Measurements from ENCODE around the gene MAPT. TPM values are rescaled to one million over a fixed set of nuclear protein-coding genes. Genes with fewer than 3 reads are reported as not detected.

MAPT gene
- total RNA-seq, 4 donors from 2014 or later, result 3.6 to 6.5 (median 4.5) TPM

DNA sequence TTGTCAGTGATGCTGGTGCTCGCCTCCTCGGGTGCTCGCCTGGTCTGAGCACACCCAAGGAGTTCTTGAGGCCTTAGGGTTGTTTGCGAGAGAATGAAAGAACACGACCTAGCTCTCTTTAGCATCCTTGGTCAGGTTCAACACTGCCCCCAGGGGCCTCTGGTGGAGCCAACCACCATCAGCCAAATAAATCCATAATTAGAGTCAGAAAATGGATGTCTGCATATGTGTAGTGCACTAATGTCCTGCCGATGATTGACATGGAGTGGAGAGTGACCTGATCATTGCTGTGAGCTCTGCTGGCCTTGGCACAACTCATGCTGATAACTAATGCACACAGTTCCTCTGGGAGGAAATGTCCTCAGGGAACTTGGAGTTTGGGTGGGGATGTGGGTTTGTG is 96.5 kb downstream of the MAPT start:
- Histone ChIP-seq H3K27me3 (no peaks in the 10 kb centered on the region), H3K4me1 (no peaks in the 10 kb centered on the region), H3K9me3 (no peaks in the 10 kb centered on the region), H3K4me3 (no peak overlapping the region), H3K27ac (no peak overlapping the region), H3K36me3 (no peaks in the 10 kb centered on the region)
- WGBS, result 80% methylated on average over 6 of the region's 6 CpGs
- TF ChIP-seq, protein P1, sequence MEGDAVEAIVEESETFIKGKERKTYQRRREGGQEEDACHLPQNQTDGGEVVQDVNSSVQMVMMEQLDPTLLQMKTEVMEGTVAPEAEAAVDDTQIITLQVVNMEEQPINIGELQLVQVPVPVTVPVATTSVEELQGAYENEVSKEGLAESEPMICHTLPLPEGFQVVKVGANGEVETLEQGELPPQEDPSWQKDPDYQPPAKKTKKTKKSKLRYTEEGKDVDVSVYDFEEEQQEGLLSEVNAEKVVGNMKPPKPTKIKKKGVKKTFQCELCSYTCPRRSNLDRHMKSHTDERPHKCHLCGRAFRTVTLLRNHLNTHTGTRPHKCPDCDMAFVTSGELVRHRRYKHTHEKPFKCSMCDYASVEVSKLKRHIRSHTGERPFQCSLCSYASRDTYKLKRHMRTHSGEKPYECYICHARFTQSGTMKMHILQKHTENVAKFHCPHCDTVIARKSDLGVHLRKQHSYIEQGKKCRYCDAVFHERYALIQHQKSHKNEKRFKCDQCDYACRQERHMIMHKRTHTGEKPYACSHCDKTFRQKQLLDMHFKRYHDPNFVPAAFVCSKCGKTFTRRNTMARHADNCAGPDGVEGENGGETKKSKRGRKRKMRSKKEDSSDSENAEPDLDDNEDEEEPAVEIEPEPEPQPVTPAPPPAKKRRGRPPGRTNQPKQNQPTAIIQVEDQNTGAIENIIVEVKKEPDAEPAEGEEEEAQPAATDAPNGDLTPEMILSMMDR (IDR thresholded peaks at IDR 0.05), result no peak
- TF ChIP-seq POLR2AphosphoS5 (IDR thresholded peaks at IDR 0.05) (no peak), POLR2A (IDR thresholded peaks at IDR 0.05) (no peak), EP300 (IDR thresholded peaks at IDR 0.05) (no peak)
- DNase-seq (ENCODE audit: low spot score in 2 of 2), result no peak

DNA sequence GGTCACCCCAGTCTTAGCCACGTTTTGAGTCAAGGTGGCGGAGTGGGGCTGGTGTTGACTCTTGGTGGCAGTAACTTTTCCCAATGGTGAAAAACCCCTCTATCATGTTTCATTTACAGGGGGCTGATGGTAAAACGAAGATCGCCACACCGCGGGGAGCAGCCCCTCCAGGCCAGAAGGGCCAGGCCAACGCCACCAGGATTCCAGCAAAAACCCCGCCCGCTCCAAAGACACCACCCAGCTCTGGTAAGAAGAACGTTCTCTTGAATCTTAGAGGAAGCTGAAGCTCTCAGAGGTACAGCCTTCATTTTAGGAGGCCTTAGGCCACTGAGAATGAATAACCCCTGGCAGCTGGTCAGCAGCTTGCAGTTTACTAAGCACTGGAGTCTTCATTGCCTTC is 97.0 kb downstream of the MAPT start:
- Histone ChIP-seq H3K27ac (no peak overlapping the region), H3K4me1 (no peaks in the 10 kb centered on the region), H3K36me3 (no peaks in the 10 kb centered on the region), H3K27me3 (no peaks in the 10 kb centered on the region), H3K9me3 (no peaks in the 10 kb centered on the region), H3K4me3 (no peak overlapping the region)
- no peak for TF ChIP-seq EP300 (IDR thresholded peaks at IDR 0.05)
- TF ChIP-seq POLR2A (IDR thresholded peaks at IDR 0.05), result no peak
- TF ChIP-seq POLR2AphosphoS5 (IDR thresholded peaks at IDR 0.05), result no peak
- TF ChIP-seq, protein P1 (IDR thresholded peaks at IDR 0.05), result no peak
- DNase-seq (ENCODE audit: low spot score in 2 of 2), result no peak
- 84% methylated on average over 10 of the region's 10 CpGs for WGBS

DNA sequence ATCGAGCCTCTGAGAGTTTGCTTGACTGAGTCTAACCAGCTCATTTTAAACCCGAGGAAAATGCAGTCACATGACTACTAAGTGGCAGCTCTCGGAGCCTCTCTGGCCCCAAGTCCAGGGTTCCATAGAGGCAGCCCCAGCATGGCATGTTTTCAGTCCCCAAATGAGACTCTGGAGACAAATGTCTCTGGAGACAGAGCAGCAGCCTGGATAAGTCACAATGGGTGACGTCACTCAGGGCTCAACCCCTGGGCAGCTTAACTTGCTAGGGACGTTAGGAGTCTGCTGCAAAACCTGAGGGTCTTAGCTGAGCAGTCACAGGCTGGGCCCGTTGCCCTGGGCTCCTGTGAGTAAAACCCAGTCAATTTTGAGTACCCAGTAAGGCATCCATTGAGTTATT is 97.8 kb downstream of the MAPT start:
- H3K9me3 ChIP-seq, result no peaks in the 10 kb centered on the region
- H3K27ac ChIP-seq, result no peak overlapping the region
- DNase-seq (ENCODE audit: low spot score in 2 of 2), result no peak
- H3K4me1 ChIP-seq, result no peaks in the 10 kb centered on the region
- 81% methylated on average over 4 of the region's 6 CpGs for WGBS
- H3K36me3 ChIP-seq, result no peaks in the 10 kb centered on the region
- TF ChIP-seq POLR2AphosphoS5 (IDR thresholded peaks at IDR 0.05) (no peak), POLR2A (IDR thresholded peaks at IDR 0.05) (no peak), EP300 (IDR thresholded peaks at IDR 0.05) (no peak)
- TF ChIP-seq, protein P1 (IDR thresholded peaks at IDR 0.05), result no peak
- no peaks in the 10 kb centered on the region for H3K27me3 ChIP-seq
- H3K4me3 ChIP-seq, result no peak overlapping the region

DNA sequence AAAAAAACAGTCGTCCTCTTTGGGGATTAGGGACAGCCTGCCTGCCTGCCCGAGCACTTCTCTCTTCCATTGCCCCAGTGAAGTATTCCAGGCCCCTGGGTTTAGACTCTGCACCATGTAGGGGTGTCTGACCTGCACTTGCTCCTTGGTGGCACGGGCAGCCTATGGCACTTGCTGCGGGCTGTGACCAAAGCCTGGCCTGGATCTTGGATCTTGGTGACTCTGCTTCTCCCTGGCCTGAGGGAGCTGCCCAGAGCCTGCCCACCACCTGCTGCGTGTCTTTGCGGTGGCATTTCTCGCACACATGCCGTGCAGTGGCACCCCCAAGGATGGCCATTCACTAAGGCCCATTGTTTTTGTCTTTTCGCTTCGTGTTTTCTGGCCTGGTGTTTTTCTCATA is 98.5 kb downstream of the MAPT start:
- Histone ChIP-seq H3K27ac (no peak overlapping the region), H3K9me3 (no peaks in the 10 kb centered on the region), H3K4me3 (no peak overlapping the region), H3K36me3 (no peaks in the 10 kb centered on the region), H3K27me3 (no peaks in the 10 kb centered on the region), H3K4me1 (no peaks in the 10 kb centered on the region)
- DNase-seq (ENCODE audit: low spot score in 2 of 2), result no peak
- 85% methylated on average over 10 of the region's 10 CpGs for WGBS
- no peak for TF ChIP-seq EP300 (IDR thresholded peaks at IDR 0.05)
- no peak for TF ChIP-seq POLR2A (IDR thresholded peaks at IDR 0.05)
- no peak for TF ChIP-seq POLR2AphosphoS5 (IDR thresholded peaks at IDR 0.05)
- TF ChIP-seq, protein P1 (IDR thresholded peaks at IDR 0.05), result no peak

DNA sequence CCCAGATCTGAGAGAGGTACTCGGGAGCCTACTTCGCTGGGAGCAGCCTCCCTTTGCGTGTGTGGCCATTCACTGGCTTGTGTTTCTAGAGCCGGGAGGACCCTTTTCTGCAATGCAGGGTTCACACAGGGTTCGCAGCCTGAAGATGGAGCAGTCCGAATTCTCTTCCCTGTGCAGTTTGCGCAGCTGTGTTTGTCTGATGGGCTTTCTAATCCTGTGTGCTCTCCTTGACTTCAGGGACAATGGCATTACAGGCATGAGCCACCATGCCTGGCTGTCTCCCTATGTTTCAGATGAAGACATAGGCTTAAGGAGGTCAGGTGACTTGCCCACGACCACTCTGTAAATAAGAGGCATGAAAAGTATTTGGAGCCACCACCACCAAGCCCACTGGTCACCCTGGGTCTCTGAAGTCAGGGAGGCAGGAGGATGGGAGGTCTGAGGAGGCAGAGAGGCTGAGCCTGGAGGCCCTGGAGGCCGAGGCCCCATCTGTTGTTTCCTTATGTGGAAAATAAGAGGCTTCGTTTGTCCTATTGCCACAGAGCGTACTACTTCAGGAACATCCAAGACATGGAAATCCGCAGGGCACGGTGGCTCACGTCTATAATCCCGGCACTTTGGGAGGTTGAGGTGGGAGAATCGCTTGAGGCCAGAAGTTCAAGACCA is 99.7 kb downstream of the MAPT start:
- Histone ChIP-seq H3K4me1 (no peaks in the 10 kb centered on the region), H3K27me3 (no peaks in the 10 kb centered on the region)
- WGBS, result 86% methylated on average over 14 of the region's 16 CpGs

More for the DNA sequence above, 99.7 kb downstream of the MAPT start:
- no peak for DNase-seq (ENCODE audit: low spot score in 2 of 2)
- H3K36me3 ChIP-seq, result no peaks in the 10 kb centered on the region
- H3K4me3 ChIP-seq, result no peak overlapping the region
- no peak overlapping the region for H3K27ac ChIP-seq
- TF ChIP-seq, protein P1 (IDR thresholded peaks at IDR 0.05), result no peak
- TF ChIP-seq EP300 (IDR thresholded peaks at IDR 0.05), result no peak
- TF ChIP-seq POLR2AphosphoS5 (IDR thresholded peaks at IDR 0.05), result no peak
- no peak for TF ChIP-seq POLR2A (IDR thresholded peaks at IDR 0.05)
- H3K9me3 ChIP-seq, result no peaks in the 10 kb centered on the region
